ENCODE results near the gene PGA4.

PGA4 gene

DNA sequence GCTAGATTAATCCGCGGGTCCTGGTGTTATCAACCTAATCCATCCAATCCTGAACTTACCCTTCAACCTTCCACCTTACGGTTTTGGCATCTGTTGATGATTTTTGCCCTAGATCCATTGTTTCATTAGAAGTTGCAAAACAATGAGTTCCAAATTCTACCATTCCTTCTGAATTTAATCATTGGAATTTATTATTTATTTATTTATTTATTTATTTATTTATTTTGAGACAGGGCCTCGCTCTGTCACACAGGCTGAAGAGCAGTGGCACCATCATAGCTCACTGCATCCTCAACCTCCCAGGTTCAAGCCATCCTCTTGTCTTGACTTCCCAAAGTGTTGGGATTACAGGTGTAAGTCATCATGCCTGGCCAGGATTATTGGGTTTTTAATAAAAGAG, 40.7 kb upstream of the PGA4 start:
- no peak overlapping the region for H3K4me3 ChIP-seq (ENCODE audit: low read length)
- no peak for TF ChIP-seq CTCF (IDR thresholded peaks at IDR 0.05; ENCODE audit: insufficient read depth, low read depth, low read length, missing control alignments)
- no peak for DNase-seq (ENCODE audit: low read depth)

DNA sequence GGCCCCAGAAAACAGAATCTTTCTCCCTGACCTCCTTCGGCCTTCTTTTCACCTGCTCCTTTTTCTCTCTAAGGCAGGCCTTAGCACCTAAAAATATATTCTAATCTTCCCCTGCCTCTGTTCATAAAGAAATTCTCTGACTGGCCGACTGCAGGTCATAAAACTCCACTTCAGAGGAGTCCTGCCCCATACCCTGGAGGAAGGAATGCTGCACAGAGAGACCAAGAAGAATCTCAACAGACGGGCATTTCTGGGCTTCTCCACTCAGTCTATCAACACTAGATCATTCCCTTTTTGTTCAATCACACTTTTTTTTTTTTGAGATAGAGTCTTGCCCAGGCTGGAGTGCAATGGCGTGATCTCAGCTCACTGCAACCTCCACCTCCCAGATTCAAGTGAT, 38.5 kb upstream of the PGA4 start:
- TF ChIP-seq CTCF (IDR thresholded peaks at IDR 0.05; ENCODE audit: insufficient read depth, low read depth, low read length, missing control alignments) = no peak
- no peak for DNase-seq (ENCODE audit: low read depth)
- H3K4me3 ChIP-seq (ENCODE audit: low read length) = no peak overlapping the region

- no peak overlapping the region for H3K4me3 ChIP-seq (ENCODE audit: low read length)
- TF ChIP-seq CTCF (IDR thresholded peaks at IDR 0.05; ENCODE audit: insufficient read depth, low read depth, low read length, missing control alignments) = no peak
- DNase-seq (ENCODE audit: low read depth) = no peak
Measured at GRCh38 chr11:61186504-61186903, 35.6 kb upstream of the PGA4 start.

GRCh38 chr11:61187505-61188130, 34.5 kb upstream of the PGA4 start:
- TF ChIP-seq CTCF (IDR thresholded peaks at IDR 0.05; ENCODE audit: insufficient read depth, low read depth, low read length, missing control alignments) = peak; percentile 96
- H3K4me3 ChIP-seq (ENCODE audit: low read length) = no peak overlapping the region

GRCh38 chr11:61189933-61190332, 32.2 kb upstream of the PGA4 start:
- TF ChIP-seq CTCF (IDR thresholded peaks at IDR 0.05; ENCODE audit: insufficient read depth, low read depth, low read length, missing control alignments) = no peak
- DNase-seq (ENCODE audit: low read depth) = no peak
- no peak overlapping the region for H3K4me3 ChIP-seq (ENCODE audit: low read length)

More at GRCh38 chr11:61187505-61188130, 34.5 kb upstream of the PGA4 start:
- DNase-seq (ENCODE audit: low read depth) = peak; percentile 76

DNA sequence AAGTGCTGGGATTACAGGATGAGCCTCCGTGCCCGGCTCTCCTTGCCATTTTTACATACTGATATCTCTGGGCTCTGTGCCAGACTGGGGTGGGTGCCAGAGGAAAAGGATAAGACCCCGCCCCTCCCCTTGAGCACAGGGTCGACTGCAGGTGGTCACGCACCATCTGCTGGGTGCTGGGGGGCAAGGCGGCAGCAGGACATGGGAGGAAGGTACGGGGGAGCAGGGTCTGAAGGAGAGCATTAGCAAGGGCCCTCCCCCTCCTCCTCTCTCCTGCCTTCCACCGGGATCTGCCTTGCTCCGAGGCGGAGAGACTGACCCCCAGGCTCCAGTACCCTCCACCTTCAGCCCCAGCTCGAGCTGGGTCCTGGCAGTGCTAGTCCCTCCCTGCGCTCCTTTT, 28.6 kb upstream of the PGA4 start:
- DNase-seq (ENCODE audit: low read depth) = no peak
- no peak overlapping the region for H3K4me3 ChIP-seq (ENCODE audit: low read length)
- TF ChIP-seq CTCF (IDR thresholded peaks at IDR 0.05; ENCODE audit: insufficient read depth, low read depth, low read length, missing control alignments) = no peak

GRCh38 chr11:61194169-61194671, 27.9 kb upstream of the PGA4 start:
- no peak overlapping the region for H3K4me3 ChIP-seq (ENCODE audit: low read length)
- no peak for DNase-seq (ENCODE audit: low read depth)
- no peak for TF ChIP-seq CTCF (IDR thresholded peaks at IDR 0.05; ENCODE audit: insufficient read depth, low read depth, low read length, missing control alignments)
